ENCODE data around the gene GGA3.
"Not testable (repeated sequence)": the region's sequence is repeated elsewhere in the genome, so short reads cannot be mapped to it uniquely, and the experiment has no call there.

GGA3 gene

GRCh38 chr17:75271955-75272847, 10.8 kb upstream of the GGA3 start:
- no peak for DNase-seq

DNA sequence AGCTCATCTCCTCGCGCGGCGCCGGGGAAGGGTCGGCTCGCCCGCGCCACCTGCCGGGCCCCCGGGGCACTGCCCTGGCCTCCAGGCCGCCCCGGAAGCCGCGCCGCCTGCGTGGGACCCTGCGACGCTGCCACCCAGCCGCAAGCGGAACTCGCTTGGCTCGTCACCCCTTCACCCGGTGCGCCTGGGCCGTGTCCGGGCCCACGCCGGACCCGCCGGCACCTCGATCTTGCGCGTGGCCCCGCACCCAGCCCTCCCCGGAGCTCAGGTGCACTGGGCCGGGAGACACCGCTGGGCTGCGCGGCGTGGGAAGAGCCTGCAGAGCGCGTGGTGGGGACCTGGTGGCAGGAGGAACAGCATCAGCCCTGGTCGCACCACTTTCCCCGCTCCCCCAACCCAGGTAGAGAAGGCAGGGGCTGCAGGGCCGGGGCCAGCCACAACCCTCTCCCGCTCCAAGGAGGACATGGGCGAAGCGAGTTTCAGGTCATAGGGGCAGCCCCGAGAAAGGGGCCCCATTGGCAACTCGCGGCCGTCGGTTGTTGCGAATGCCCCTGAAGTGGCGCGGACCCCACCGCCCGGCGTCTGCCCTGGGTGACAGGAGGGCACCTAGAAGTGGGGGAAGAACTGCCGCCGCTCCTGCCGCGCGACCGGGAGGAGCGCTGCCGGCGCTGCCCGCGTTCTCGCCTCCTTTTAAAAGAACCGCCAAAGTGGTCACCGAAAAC, 10.0 kb upstream of the GGA3 start:
- peak; percentile 87 to 89 for DNase-seq

DNA sequence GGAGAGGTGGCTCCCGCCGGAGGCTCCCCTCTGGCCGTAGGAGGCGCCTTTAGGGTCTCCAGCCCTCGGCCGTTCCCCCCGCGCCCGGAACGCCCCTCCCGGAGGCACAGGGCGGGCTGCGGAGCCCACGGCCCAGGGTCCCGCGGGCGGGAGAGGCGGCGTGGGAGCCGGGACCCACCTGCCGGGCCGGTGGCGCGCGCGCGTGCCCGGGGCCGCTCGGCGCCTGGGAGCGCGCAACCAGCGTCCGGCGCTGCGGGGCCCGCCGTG, 9.5 kb upstream of the GGA3 start, which contains the start of gene MIF4GD:
Gene MIF4GD, minus strand, starts transcription at position 266 of the 267 bp plus-strand sequence. CDS start 1,036 bp downstream, outside the sequence.
- DNase-seq: no peak

DNA sequence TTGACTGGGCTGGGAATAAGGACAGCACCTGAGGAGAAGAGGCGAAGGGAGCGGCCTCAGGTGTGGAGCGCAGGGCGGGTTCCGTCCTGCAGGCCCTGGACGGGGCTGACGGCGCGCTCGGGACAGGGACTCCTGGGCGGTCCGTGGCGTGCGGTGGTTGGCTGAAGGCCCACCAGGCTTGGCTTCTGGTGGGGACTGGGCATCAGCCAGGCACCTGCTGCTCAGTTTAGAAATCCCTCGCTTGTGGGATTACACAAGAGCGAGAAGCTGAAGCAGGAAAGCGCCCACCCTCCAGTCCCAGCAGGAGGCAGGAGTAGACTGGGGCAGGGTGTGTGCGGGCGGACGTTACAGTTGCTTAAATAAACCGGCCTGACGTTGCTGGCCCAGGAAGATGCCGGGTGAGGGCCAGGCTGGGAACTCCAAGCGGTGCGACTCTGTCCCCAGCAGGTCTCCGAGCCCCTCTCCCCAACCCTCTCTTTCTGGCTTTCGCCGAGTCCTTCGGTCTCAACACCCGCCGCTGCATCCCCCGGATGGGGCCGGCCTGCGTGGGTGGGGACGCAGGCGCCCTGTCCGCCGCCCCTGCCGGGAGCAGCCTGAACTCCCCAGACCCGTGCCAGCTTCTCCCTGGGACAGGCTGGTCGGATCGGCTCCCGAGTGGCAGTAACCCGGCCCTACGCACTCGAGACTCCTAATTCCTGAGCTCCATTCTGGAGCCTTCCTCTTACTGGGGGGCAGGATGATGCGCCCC, 9.0 kb upstream of the GGA3 start:
- peak; percentile 47 to 52 for DNase-seq

- no peak for DNase-seq
These were observed 8.4 kb upstream of the GGA3 start for GRCh38 chr17:75269844-75270217.

GRCh38 chr17:75267411-75268232, 6.2 kb upstream of the GGA3 start:
- no peak for DNase-seq

DNA sequence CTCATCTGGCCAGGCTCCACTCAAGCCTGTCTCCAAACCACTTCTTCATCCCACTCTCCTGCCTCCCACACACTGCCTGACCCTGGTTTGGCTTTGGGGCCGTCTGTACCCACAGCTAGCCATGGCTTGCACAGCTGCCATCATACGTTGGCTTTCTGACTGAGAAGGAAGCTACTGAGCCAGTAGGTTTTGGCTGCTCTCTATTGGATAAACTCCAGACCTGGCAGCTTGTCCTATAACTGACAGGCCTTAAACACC, 5.7 kb upstream of the GGA3 start:
- no peak for DNase-seq

DNA sequence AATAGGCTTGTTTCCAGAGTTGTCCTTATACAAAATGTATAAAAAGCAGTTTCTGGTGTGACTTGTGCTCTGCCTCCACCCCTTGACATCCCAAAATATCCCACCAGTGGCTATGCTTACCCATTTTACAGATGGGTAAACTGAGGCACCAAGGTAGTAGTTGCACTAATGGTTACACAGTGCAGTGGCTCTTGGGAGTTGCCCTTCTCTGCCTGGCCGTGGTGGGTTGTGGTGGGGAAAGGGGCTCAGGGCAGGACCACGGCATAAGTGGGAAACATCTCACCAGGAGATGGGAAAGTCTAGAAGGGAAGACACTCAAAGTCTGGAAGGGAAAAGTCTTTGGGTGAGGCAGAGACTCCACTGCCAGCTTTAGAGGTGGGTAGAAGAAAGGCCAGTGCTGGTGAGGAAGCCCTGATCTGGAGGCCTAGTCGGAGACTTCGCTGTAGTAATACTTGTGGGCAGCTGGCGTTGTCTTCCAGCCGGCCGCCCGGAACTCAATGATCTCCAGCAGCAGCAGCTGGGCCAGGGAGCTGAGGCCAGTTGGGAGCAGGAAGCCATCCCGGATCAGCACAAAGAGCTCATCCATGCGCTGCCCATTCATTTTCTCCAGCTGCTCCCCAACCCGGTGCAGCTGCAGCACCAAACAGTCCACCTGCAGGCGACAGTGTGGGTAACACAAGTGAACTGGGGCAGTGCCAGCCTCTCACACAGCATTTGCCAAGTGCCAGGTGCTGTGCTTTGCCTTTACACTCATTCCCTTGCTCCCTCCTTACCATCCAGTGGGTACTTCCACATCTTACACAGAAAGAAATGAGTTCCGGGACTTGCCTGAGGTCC, 5.1 kb upstream of the GGA3 start:
- no peak for DNase-seq

DNA sequence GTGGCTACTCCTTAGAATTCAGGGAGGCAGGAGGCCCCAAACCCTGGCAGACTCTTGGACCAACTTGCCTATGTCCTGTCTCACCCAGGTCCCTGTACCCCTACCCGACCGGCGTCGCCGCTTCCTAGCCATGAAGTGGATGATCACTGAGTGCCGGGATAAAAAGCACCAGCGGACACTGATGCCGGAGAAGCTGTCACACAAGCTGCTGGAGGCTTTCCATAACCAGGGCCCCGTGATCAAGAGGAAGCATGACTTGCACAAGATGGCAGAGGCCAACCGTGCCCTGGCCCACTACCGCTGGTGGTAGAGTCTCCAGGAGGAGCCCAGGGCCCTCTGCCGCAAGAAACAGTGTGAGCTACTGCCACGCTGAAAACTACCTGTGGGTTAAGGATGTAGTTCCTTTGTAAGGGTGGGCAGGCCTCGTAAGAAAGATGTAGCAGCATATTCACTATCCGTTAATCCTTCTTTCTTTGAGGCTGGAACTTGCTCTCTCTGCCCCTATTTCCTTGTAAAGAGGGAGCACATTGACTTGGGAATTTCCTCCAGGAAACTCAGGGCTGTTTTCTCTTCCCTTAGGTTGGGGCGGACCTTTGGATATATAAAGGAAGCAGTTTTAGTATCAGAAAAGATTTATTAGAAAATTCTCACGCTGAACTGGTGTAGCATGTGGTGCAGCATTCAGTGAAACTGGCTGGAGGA, 4.4 kb upstream of the GGA3 start:
- no peak for DNase-seq

GRCh38 chr17:75263055-75263454, 1.6 kb upstream of the GGA3 start:
- DNase-seq: no peak

DNA sequence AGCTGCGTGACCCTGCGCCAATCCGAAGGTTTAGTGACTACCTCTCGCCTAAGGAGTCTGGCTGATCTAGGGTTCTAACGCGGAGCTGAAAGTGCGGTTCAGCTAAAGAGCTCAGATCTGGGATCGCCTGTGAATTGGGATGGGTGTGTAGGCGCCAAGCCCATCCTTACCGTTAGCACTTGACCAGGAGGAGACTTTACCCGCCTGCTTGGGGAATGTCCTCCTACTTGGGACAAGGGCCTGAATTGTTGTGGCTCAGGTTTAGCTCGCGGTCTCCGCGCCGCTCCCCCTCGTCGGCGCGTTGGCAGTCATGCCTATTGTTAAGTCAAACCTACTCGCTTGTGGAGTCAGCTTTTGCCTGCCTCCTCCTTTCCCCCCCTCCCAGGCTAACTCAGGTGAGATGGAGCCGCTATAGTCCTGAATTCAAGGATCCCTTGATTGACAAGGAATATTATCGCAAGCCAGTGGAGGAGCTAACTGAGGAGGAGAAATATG, 753 bp upstream of the GGA3 start:
- no peak for DNase-seq

- DNase-seq: peak; percentile 45 to 70
These were observed 618 bp downstream of the GGA3 start for GRCh38 chr17:75260641-75261335.

GRCh38 chr17:75257228-75257627, 4.2 kb downstream of the GGA3 start:
- not testable (repeated sequence) for DNase-seq

- not testable (repeated sequence) for DNase-seq
These were observed 5.3 kb downstream of the GGA3 start for GRCh38 chr17:75255954-75256698.

- DNase-seq: no peak
These were observed 9.2 kb downstream of the GGA3 start for GRCh38 chr17:75252039-75252816.

DNA sequence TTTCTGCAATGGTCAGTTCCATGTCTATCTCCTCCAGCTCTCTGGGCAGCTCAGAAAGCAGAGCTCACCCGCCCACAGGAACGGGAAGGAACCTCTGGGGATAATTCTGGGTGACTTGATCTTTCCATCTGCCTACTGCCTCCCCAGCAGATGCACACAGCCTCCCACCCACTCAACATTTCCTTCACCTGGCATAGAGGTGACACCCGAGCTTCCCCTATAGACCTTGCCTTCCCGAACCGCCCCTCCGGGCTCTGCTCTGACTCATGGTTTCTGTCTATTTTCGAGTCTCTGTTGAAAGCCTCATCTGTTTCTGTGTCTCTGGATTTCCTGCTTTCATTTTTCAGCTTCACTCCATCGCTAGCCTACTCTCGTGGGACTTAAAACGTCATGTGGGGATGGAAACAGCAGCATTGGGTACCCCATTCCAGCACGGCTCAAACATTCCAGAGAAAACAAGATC, 11.4 kb downstream of the GGA3 start:
- peak in 1 of 2 donors; percentile 57 for DNase-seq

DNA sequence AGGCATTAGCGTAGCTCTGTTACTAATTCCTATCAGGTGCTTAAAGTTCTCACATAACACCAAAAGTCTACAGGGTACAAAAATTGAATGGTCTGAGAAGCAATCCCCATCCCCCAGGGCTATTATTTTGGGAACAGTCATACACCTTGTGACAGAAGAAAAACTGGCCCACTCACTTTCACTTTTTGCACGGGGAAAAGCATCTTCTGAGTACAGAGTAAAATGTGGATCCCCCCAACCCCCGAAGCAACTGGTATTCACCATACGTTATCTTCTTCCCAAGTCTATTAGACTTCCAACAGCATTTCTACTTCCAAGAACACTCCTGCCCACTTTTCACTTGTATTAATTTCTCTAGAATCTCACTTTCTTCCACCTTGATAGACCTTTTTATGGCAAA, 11.8 kb downstream of the GGA3 start:
- no peak for DNase-seq

GRCh38 chr17:75246404-75246803, 15.0 kb downstream of the GGA3 start:
- no peak for DNase-seq

GRCh38 chr17:75245011-75245410, 16.4 kb downstream of the GGA3 start:
- DNase-seq: no peak

Data from CD4-positive, alpha-beta T cell treated with Interleukin-4 for 1 hour (primary cell).